HepG2 (cell line): ENCODE results near the gene PLXNA3. TPM values are rescaled to one million over a fixed set of nuclear protein-coding genes. Genes with fewer than 3 reads are reported as not detected.
A peak's percentile ranks its signal among the peaks of the same experiment; 100 is the strongest.

Experiments used
- ATAC-seq: fragments of 200-7000 bp; cut with Tn5 transposase; 3 replicates; pipeline ENCODE4 v1.9.1; 2020; ENCODE audit warnings: mild to moderate bottlenecking, moderate library complexity
- BruUV-seq: library from RNA; stranded (reverse); fragments of 400-500 nt; replicated peaks from 2 replicates; lab custom pipeline; 2021; lab: Mats Ljungman, UMichigan
- CTCF ChIA-PET: fragments of 300-600 bp; formaldehyde crosslinking; extraction: SDS; loops from one replicate; lab custom pipeline; 2021; ENCODE audit warnings: low total read pairs, inconsistent platforms, low intra/inter-chr PET ratio; lab: Yijun Ruan, JAX
- POLR2A ChIA-PET: fragments of 350-600 bp; sonication (Branson Sonifier 250); formaldehyde crosslinking; loops from one replicate; lab custom pipeline; 2020; ENCODE audit warnings: antibody characterized with exemption, inconsistent platforms; lab: Yijun Ruan, JAX
- DNase-seq: peaks from one replicate; pipeline ENCODE4 v3.0.0-alpha.2; 2015; ENCODE audit warnings: low spot score
- FAIRE-seq: peaks from 3 replicates; lab custom pipeline; 2011; peaks lifted over from hg19 to GRCh38; lab: Jason Lieb, UNC
- H2AFZ ChIP-seq: one replicate; pipeline ENCODE4 v1.6.1; 2011; ENCODE audit warnings: low read length, inconsistent platforms
- H3K27ac ChIP-seq: fragments of 300-600 bp; 3 replicates; pipeline ENCODE4 v1.8.0; 2011; ENCODE audit warnings: mixed run types, mild to moderate bottlenecking, mixed read lengths, low read length, inconsistent platforms; ENCODE audit not compliant: insufficient read depth; ENCODE audit errors: extremely low read length
- H3K27me3 ChIP-seq, 2 experiments: fragments of 200-600 bp in 1 of 2; 2 replicates in 1 of 2; 3 replicates in 1 of 2; pipeline versions ENCODE4 v1.6.0 to v1.8.0; 2011; ENCODE audit warnings: low read length in 2 of 2, mild to moderate bottlenecking in 2 of 2, moderate library complexity in 2 of 2, inconsistent platforms in 1 of 2; ENCODE audit not compliant: insufficient read depth in 2 of 2, control insufficient read depth in 1 of 2
- H3K36me3 ChIP-seq, 2 experiments: fragments of 200-600 bp in 1 of 2; replicated peaks in 1 of 2; 2 replicates in 1 of 2; 3 replicates in 1 of 2; pipeline versions ENCODE4 v1.5.1 to v1.8.0; 2011; ENCODE audit warnings: low read length in 2 of 2, inconsistent platforms in 1 of 2; ENCODE audit not compliant: insufficient read depth in 2 of 2, control insufficient read depth in 1 of 2
- H3K4me1 ChIP-seq: 2 replicates; pipeline ENCODE4 v1.5.1; 2012; ENCODE audit warnings: low read length, inconsistent platforms; ENCODE audit not compliant: insufficient read depth
- H3K4me2 ChIP-seq: 2 replicates; pipeline ENCODE4 v1.6.0; 2011; ENCODE audit warnings: low read depth, low read length, inconsistent platforms
- H3K4me3 ChIP-seq, 3 experiments: fragments of 200-600 bp in 1 of 3; sonication (generic), shearing (Covaris generic) in 1 of 3; replicated peaks in 1 of 3; 2 replicates each; pipeline ENCODE4 v1.5.1; 2011 to 2016; ENCODE audit warnings: low read length in 3 of 3, inconsistent platforms in 2 of 3, low read depth in 2 of 3, mild to moderate bottlenecking in 2 of 3, control low read depth in 1 of 3, mixed read lengths in 1 of 3; ENCODE audit not compliant: insufficient read depth in 1 of 3
- H3K79me2 ChIP-seq: one replicate; pipeline ENCODE4 v1.6.1; 2011; ENCODE audit warnings: low read length, inconsistent platforms; ENCODE audit not compliant: insufficient read depth
- H3K9ac ChIP-seq: 2 replicates; pipeline ENCODE4 v1.6.0; 2011; ENCODE audit warnings: mild to moderate bottlenecking, low read depth, low read length, inconsistent platforms; ENCODE audit not compliant: insufficient read depth
- H3K9me3 ChIP-seq: 2 replicates; pipeline ENCODE4 v1.5.1; 2012; ENCODE audit warnings: mild to moderate bottlenecking, low read length
- H4K20me1 ChIP-seq: 2 replicates; pipeline ENCODE4 v1.6.0; 2011; ENCODE audit warnings: inconsistent platforms, mild to moderate bottlenecking, low read length, moderate library complexity; ENCODE audit not compliant: insufficient read depth
- ARHGAP35 ChIP-seq: sonication (generic); formaldehyde crosslinking; IDR thresholded peaks from 2 replicates; pipeline ENCODE4 v1.9.0; 2022; ENCODE audit warnings: mild to moderate bottlenecking, inconsistent platforms, moderate library complexity, missing genetic modification reagents, borderline replicate concordance
- MED8 ChIP-seq: sonication (generic); formaldehyde crosslinking; IDR thresholded peaks from 2 replicates; pipeline ENCODE4 v1.8.1; 2023; ENCODE audit warnings: mild to moderate bottlenecking, missing genetic modification reagents; ENCODE audit not compliant: insufficient replicate concordance
- MLXIP ChIP-seq: sonication (generic); formaldehyde crosslinking; IDR thresholded peaks from 2 replicates; pipeline ENCODE4 v1.9.0; 2021; ENCODE audit warnings: missing genetic modification reagents, borderline replicate concordance
- SRSF9 ChIP-seq: fragments of 200-400 bp; formaldehyde crosslinking; IDR thresholded peaks from 2 replicates; pipeline ENCODE4 v1.6.1; 2018; ENCODE audit warnings: borderline replicate concordance, mild to moderate bottlenecking, low read depth, low read length; ENCODE audit not compliant: insufficient read depth, poor library complexity, severe bottlenecking
- TBX2 ChIP-seq: sonication (generic); formaldehyde crosslinking; IDR thresholded peaks from 2 replicates; pipeline ENCODE4 v1.5.0; 2020; ENCODE audit warnings: missing genetic modification reagents, mild to moderate bottlenecking, borderline replicate concordance
- TCF12 ChIP-seq, 2 experiments: fragments of 450-650 bp in 1 of 2; sonication (generic) in 1 of 2; formaldehyde crosslinking in 1 of 2; IDR thresholded peaks; 2 replicates each; pipeline versions ENCODE4 v1.6.1 to v1.8.0; 2017 to 2022; ENCODE audit warnings: antibody characterized with exemption in 1 of 2, mild to moderate bottlenecking in 1 of 2, missing genetic modification reagents in 1 of 2, moderate library complexity in 1 of 2
- ZBTB39 ChIP-seq: sonication (generic); formaldehyde crosslinking; IDR thresholded peaks from 2 replicates; pipeline ENCODE4 v1.5.0; 2020; ENCODE audit warnings: missing genetic modification reagents
- ZFP91 ChIP-seq: sonication (generic); formaldehyde crosslinking; IDR thresholded peaks from 2 replicates; pipeline ENCODE4 v1.9.0; 2022; ENCODE audit warnings: missing genetic modification reagents, mild to moderate bottlenecking, borderline replicate concordance
- ZMAT3 ChIP-seq: sonication (generic); formaldehyde crosslinking; conservative IDR thresholded peaks from 2 replicates; pipeline ENCODE4 v1.7.0; 2021; ENCODE audit warnings: missing genetic modification reagents
- ZMYM3 ChIP-seq: sonication (generic); formaldehyde crosslinking; IDR thresholded peaks from 2 replicates; pipeline ENCODE4 v1.5.1; 2020; ENCODE audit warnings: mild to moderate bottlenecking, missing genetic modification reagents
- ZNF143 ChIP-seq: sonication (generic); formaldehyde crosslinking; IDR thresholded peaks from 2 replicates; pipeline ENCODE4 v1.4.0; 2020; ENCODE audit warnings: missing genetic modification reagents
- ZNF382 ChIP-seq: sonication (generic); formaldehyde crosslinking; IDR thresholded peaks from 2 replicates; pipeline ENCODE4 v1.5.0; 2020; ENCODE audit warnings: missing genetic modification reagents, mild to moderate bottlenecking, borderline replicate concordance
- ZNF577 ChIP-seq: sonication (generic); formaldehyde crosslinking; IDR thresholded peaks from 2 replicates; pipeline ENCODE4 v1.4.0; 2020; ENCODE audit warnings: mild to moderate bottlenecking, low read depth, missing genetic modification reagents, borderline replicate concordance
- WGBS: methylation state at CpG from one replicate; pipeline ENCODE4 v1.1.6; 2017; ENCODE audit warnings: low lambda C conversion rate; 5-methylcytosine and 5-hydroxymethylcytosine counted together
- in situ Hi-C: cut with HindIII; loops from 2 replicates; pipeline ENCODE4 v1.10.0; 2017; ENCODE audit warnings: low pct_unique_long_range_greater_than_20kb; ENCODE audit not compliant: extremely low pct_ligation_motif_present
- intact Hi-C: fragments of 100-400 bp; cut with micrococcal nuclease; formaldehyde crosslinking; loops from one replicate; pipeline ENCODE4 v1.10.0; 2022; ENCODE audit not compliant: unreplicated experiment
- polyA plus RNA-seq, 8 experiments: library from polyadenylated mRNA; depleted of rRNA in 3 of 8; stranded (reverse) in 7 of 8; unstranded in 1 of 8; fragments of >200 nt; fragmentation: Illumina TruSeq in 4 of 8; extraction: Trizol in 4 of 8; gene quantifications; 2 replicates each; pipeline versions ENCODE4 v1.2.1 to v1.2.3, GENCODE V29; 2011 to 2016; ENCODE audit warnings: low read depth in 4 of 8, missing spikeins in 1 of 8, mixed read lengths in 1 of 8; ENCODE audit not compliant: insufficient read depth in 1 of 8
- total RNA-seq, 5 experiments: library from RNA; depleted of rRNA; stranded (reverse); fragments of >200 nt; fragmentation: Illumina TruSeq; extraction: Trizol; gene quantifications; 2 replicates each; pipeline ENCODE4 v1.2.3, GENCODE V29; 2016; ENCODE audit warnings: low read depth in 1 of 5

Gene PLXNA3
- total and polyA plus RNA-seq, 2 of the 13 experiments (the other 11 are each of a cell fraction or from before 2014, with no cell fraction given) = 5.8 to 20.6 TPM

GRCh38 chrX:154478728-154479622 lies 20.9 kb downstream of the PLXNA3 start, which contains the start of gene LAGE3:
Gene LAGE3 (minus strand): TSS chrX:154479281. CDS start chrX:154478915, 366 bp downstream.
- Histone ChIP-seq H3K27ac (no peak within 1 kb of the TSS), H3K36me3 (no peaks in the 10 kb centered on the region), H3K9ac (peak within 1 kb of the TSS; percentile 43; the same call in 1 of the 2 replicates), H3K79me2 (no peaks in the 10 kb centered on the region), H3K4me3 (peak within 1 kb of the TSS; percentile 12 to 60 (median 57); a peak in 5 of 6 replicates), H2AFZ (no peak within 1 kb of the TSS), H3K27me3 (no peaks in the 10 kb centered on the region), H4K20me1 (no peaks in the 10 kb centered on the region), H3K9me3 (no peaks in the 10 kb centered on the region), H3K4me2 (peak within 1 kb of the TSS; percentile 80), H3K4me1 (peaks cover 8% of the 10 kb centered on the region)
- peak; percentile 88 for ATAC-seq
- WGBS = 53% methylated on average over 35 of the region's 85 CpGs
- FAIRE-seq = no peak
- in situ Hi-C loops (no loop called here), intact Hi-C loops (no loop called here)
- peak; percentile 60 for DNase-seq
- no TSS peak for BruUV-seq
- ChIA-PET POLR2A (interaction anchor here (0.6 to 1.3 kb wide), 7 partner anchors 10 to 109 kb away, joined by 4 to 11 read pairs (median 6); partner anchors contain the start of genes FAM3A, RPL10 and SLC10A3), CTCF (no interaction called here)
- TF ChIP-seq ZNF382 (CRISPR knock-in tag) (no peak), ZBTB39 (CRISPR knock-in tag) (no peak), ZNF143 (CRISPR knock-in tag) (no peak), SRSF9 (no peak), ZFP91 (CRISPR knock-in tag) (peak; percentile 48; the same call in 1 of the 2 replicates), TCF12 (IDR thresholded peaks at IDR 0.05) (no peak), TCF12 (CRISPR knock-in tag; IDR thresholded peaks at IDR 0.05) (no peak), MLXIP (CRISPR knock-in tag) (0 out of 2 replicates have a peak, but pooled peaks have one; percentile 36), ZNF577 (CRISPR knock-in tag) (no peak), ZMYM3 (CRISPR knock-in tag) (no peak), ARHGAP35 (CRISPR knock-in tag) (no peak), MED8 (CRISPR knock-in tag) (no peak), TBX2 (CRISPR knock-in tag) (peak; percentile 66), ZMAT3 (CRISPR knock-in tag) (no peak)
